ENCODE data around the gene UBAP1L. TPM values are rescaled to one million over a fixed set of nuclear protein-coding genes. Genes with fewer than 3 reads are reported as not detected.

UBAP1L gene
- total and polyA plus RNA-seq, 2 experiments from 2014 or later = 1.6 to 5.1 TPM

DNA sequence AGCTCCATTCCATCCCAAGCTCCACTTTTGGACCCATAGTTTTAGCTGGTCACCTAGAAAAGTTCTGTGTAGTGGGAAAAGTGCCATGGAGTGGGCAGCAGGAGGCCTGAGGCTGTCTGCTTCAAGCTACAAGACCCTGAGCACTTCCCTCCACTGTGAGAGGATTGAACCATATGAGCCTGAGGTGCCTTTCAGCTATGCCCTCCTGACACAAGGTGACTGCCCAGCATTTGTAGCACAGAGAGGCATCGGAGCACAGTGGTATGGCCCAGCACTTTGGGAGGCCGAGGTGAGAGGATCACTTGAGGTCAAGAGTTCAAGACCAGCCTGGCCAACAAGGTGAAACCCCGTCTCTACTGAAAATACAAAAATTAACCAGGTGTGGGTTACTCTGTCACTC is 42.4 kb downstream of the UBAP1L start:
- Histone ChIP-seq H3K9me3 (ENCODE audit: low read depth) (no peaks in the 10 kb centered on the region), H3K4me3 (no peak overlapping the region), H3K36me3 (no peaks in the 10 kb centered on the region), H3K27me3 (no peaks in the 10 kb centered on the region), H3K4me1 (ENCODE audit: low read depth) (peaks cover 34% of the 10 kb centered on the region), H3K27ac (no peak overlapping the region)
- no peak for DNase-seq (ENCODE audit: low read depth in 1 of 2, low spot score in 1 of 2)
- TF ChIP-seq CTCF (IDR thresholded peaks at IDR 0.05; ENCODE audit: low read depth, low read length) = no peak

DNA sequence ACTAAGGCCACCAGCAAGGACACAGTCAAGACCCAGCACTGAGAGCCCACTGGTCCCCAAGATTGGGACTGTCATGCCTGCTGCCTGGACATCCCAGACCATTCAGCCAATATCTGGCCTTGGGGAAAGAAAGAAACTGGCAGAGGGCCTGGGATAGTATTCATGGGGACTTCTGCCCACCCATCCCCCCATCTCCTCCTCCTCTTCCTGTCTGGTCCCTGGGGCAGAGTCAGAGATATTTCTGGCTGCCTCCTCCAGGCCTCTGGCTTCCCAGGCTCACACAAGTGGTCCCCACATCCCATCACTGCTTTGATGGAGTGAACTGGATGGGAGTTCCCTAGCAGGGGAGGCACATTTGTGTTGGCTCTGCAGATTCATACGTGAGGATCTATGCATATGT is 43.0 kb downstream of the UBAP1L start:
- Histone ChIP-seq H3K27ac (no peak overlapping the region), H3K27me3 (no peaks in the 10 kb centered on the region), H3K36me3 (no peaks in the 10 kb centered on the region), H3K9me3 (ENCODE audit: low read depth) (no peaks in the 10 kb centered on the region), H3K4me3 (no peak overlapping the region), H3K4me1 (ENCODE audit: low read depth) (peaks cover 34% of the 10 kb centered on the region)
- TF ChIP-seq CTCF (IDR thresholded peaks at IDR 0.05; ENCODE audit: low read depth, low read length) = no peak
- DNase-seq (ENCODE audit: low read depth in 1 of 2, low spot score in 1 of 2) = peak in 1 of 2 donors; percentile 81

DNA sequence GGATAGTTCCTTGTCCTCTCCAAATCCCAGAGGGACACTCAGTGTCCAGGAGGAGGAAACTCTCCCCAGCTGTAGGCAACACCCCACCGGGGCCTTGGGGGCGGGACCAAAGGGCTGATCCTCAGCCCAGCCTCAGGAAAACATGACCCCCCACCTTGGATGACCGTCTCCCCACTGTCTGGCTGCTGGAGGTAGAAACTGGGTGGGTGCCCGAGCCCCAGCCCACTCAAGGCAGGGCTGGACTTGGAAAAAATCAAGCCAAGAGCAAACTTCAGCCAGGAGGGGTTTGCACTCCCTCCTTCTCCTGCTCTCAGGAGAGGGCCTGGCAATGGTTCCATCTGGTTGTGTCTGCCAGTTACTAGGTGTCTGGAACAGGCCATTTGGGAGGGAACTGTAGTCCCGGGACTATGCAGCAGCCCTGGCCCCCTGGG is 43.6 kb downstream of the UBAP1L start:
- DNase-seq (ENCODE audit: low read depth in 1 of 2, low spot score in 1 of 2) = peak in 1 of 2 donors; percentile 74
- no peak for TF ChIP-seq CTCF (IDR thresholded peaks at IDR 0.05; ENCODE audit: low read depth, low read length)
- peaks cover 34% of the 10 kb centered on the region for H3K4me1 ChIP-seq (ENCODE audit: low read depth)
- H3K27ac ChIP-seq = no peak overlapping the region
- no peaks in the 10 kb centered on the region for H3K27me3 ChIP-seq
- H3K36me3 ChIP-seq = no peaks in the 10 kb centered on the region
- H3K4me3 ChIP-seq = no peak overlapping the region
- no peaks in the 10 kb centered on the region for H3K9me3 ChIP-seq (ENCODE audit: low read depth)

DNA sequence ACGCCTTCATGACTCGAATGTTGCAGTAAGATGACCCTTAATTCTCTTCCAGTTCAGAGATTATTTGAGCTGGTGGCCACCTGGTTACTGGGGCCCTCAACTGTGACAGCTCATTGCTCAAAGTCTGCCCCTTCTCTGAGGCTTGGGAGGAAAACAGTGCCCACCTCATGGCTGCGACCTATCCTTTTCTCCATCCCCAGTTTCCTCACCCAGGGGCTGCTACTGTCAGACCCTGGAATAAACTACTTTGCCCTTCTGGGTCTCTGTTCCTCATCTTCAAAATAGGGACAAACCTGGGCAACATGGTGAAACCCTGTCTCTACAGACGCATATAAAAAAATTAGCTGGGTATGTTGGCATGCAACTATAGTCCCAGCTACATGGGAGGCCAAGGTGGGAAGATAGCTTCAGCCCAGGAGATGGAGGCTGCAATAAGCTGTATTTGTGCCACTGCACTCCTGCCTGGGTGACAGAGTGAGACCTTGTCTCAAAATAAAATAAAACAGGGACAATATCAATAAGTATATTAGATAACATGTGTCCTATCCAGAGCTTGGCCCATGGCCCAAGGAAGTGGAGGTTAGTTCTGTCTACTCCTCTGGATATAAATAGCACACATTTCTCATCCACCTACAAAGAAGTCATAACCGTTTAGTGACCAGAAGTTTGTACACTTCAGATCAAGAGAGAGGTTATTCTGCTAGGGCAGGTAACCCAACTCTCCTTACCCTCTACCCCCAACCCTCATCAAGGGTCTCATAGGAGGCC is 45.0 kb downstream of the UBAP1L start:
- H3K36me3 ChIP-seq = no peaks in the 10 kb centered on the region
- H3K4me1 ChIP-seq (ENCODE audit: low read depth) = peaks cover 41% of the 10 kb centered on the region
- no peak for DNase-seq (ENCODE audit: low read depth in 1 of 2, low spot score in 1 of 2)
- H3K9me3 ChIP-seq (ENCODE audit: low read depth) = no peaks in the 10 kb centered on the region
- TF ChIP-seq CTCF (IDR thresholded peaks at IDR 0.05; ENCODE audit: low read depth, low read length) = no peak
- no peak overlapping the region for H3K4me3 ChIP-seq
- H3K27me3 ChIP-seq = no peaks in the 10 kb centered on the region
- H3K27ac ChIP-seq = no peak overlapping the region

DNA sequence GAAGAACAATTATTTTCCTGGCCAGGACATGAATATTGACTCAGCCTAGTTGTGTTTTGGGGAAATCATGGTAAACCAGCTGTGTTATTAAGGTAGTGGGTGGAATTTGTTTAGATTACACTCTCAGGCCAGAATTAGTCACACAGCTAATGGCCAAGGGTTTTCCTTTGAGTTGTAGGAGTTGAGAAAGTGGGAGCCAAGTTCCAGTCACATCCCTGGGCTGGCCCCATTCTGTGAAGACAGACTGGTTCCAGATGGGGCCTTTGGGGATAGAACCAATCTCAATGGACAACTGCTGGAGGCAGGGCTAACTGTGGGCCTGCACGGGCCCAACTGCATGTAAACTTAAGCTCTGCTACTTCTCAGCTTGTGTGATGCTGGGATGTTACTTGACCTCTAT is 45.8 kb downstream of the UBAP1L start:
- DNase-seq (ENCODE audit: low read depth in 1 of 2, low spot score in 1 of 2) = peak in 1 of 2 donors; percentile 94
- Histone ChIP-seq H3K27ac (no peak overlapping the region), H3K4me3 (no peak overlapping the region), H3K9me3 (ENCODE audit: low read depth) (no peaks in the 10 kb centered on the region), H3K27me3 (no peaks in the 10 kb centered on the region), H3K36me3 (no peaks in the 10 kb centered on the region), H3K4me1 (ENCODE audit: low read depth) (peaks cover 42% of the 10 kb centered on the region)
- no peak for TF ChIP-seq CTCF (IDR thresholded peaks at IDR 0.05; ENCODE audit: low read depth, low read length)
